Mesenchymal stem cell (in vitro differentiated cells and primary cell): ENCODE data around the gene NTRK2.

Source experiments
- DNase-seq: peaks from one replicate; pipeline ENCODE4 v3.0.0-alpha.2; 2013
- H2AFZ ChIP-seq: one replicate; pipeline ENCODE4 v1.6.1; 2013; ENCODE audit warnings: low read depth, mild to moderate bottlenecking, control low read depth, inconsistent platforms, low read length, moderate library complexity
- H2AK5ac ChIP-seq: 2 replicates; pipeline ENCODE4 v1.6.1; 2013; ENCODE audit warnings: low read length, moderate library complexity, mild to moderate bottlenecking, inconsistent platforms; ENCODE audit not compliant: severe bottlenecking
- H2BK120ac ChIP-seq: one replicate; pipeline ENCODE4 v1.6.1; 2013; ENCODE audit warnings: low read depth, mild to moderate bottlenecking, inconsistent platforms, low read length, moderate library complexity
- H2BK12ac ChIP-seq, 2 experiments: one replicate each; pipeline ENCODE4 v1.6.1; 2013; ENCODE audit warnings: inconsistent platforms in 2 of 2, low read length in 2 of 2, mild to moderate bottlenecking in 2 of 2, moderate library complexity in 2 of 2, control low read depth in 1 of 2
- H2BK15ac ChIP-seq: one replicate; pipeline ENCODE4 v1.6.1; 2013; ENCODE audit warnings: mild to moderate bottlenecking, low read depth, inconsistent platforms; ENCODE audit not compliant: poor library complexity, severe bottlenecking
- H2BK5ac ChIP-seq: 2 replicates; pipeline ENCODE4 v1.6.1; 2013; ENCODE audit warnings: low read depth, mild to moderate bottlenecking, low read length, control low read depth, inconsistent platforms; ENCODE audit not compliant: poor library complexity, severe bottlenecking
- H3K14ac ChIP-seq, 2 experiments: one replicate each; pipeline ENCODE4 v1.6.1; 2013; ENCODE audit warnings: inconsistent platforms in 2 of 2, low read length in 2 of 2, control low read depth in 1 of 2, mild to moderate bottlenecking in 1 of 2, moderate library complexity in 1 of 2
- H3K18ac ChIP-seq, 2 experiments: one replicate each; pipeline ENCODE4 v1.6.1; 2013; ENCODE audit warnings: inconsistent platforms in 2 of 2, low read length in 2 of 2, control low read depth in 1 of 2, low read depth in 1 of 2, mild to moderate bottlenecking in 1 of 2
- H3K23ac ChIP-seq, 2 experiments: one replicate each; pipeline ENCODE4 v1.6.1; 2013; ENCODE audit warnings: inconsistent platforms in 2 of 2, low read length in 2 of 2, mild to moderate bottlenecking in 2 of 2, moderate library complexity in 2 of 2, control low read depth in 1 of 2
- H3K27ac ChIP-seq: 2 replicates; pipeline ENCODE4 v1.5.1; 2013; ENCODE audit warnings: mild to moderate bottlenecking, moderate library complexity, low read length, control low read depth, inconsistent platforms; ENCODE audit not compliant: poor library complexity, severe bottlenecking
- H3K27me3 ChIP-seq, 2 experiments: 2 replicates each; pipeline versions ENCODE4 v1.6.1 to v1.7.0; 2013; ENCODE audit warnings: low read length in 2 of 2, mild to moderate bottlenecking in 2 of 2, moderate library complexity in 2 of 2, control low read depth in 1 of 2, inconsistent platforms in 1 of 2; ENCODE audit not compliant: control insufficient read depth in 1 of 2, insufficient read depth in 1 of 2
- H3K36me3 ChIP-seq, 2 experiments: 2 replicates each; pipeline versions ENCODE4 v1.6.1 to v1.7.0; 2013; ENCODE audit warnings: low read length in 2 of 2, control low read depth in 1 of 2, inconsistent platforms in 1 of 2, low read depth in 1 of 2, mild to moderate bottlenecking in 1 of 2; ENCODE audit not compliant: insufficient read depth in 2 of 2, control insufficient read depth in 1 of 2
- H3K4ac ChIP-seq, 2 experiments: one replicate each; pipeline ENCODE4 v1.6.1; 2013; ENCODE audit warnings: inconsistent platforms in 2 of 2, low read length in 2 of 2, mild to moderate bottlenecking in 2 of 2, moderate library complexity in 2 of 2, control low read depth in 1 of 2, low read depth in 1 of 2
- H3K4me1 ChIP-seq: 2 replicates; pipeline ENCODE4 v1.6.1; 2013; ENCODE audit warnings: low read depth, low read length, control low read depth; ENCODE audit not compliant: control insufficient read depth, insufficient read depth
- H3K4me2 ChIP-seq: 2 replicates; pipeline ENCODE4 v1.6.1; 2013; ENCODE audit warnings: low read length, mild to moderate bottlenecking, inconsistent platforms; ENCODE audit not compliant: poor library complexity, severe bottlenecking
- H3K4me3 ChIP-seq, 2 experiments: 2 replicates each; pipeline versions ENCODE4 v1.5.1 to v1.7.0; 2013; ENCODE audit warnings: low read length in 2 of 2, mild to moderate bottlenecking in 2 of 2, control low read depth in 1 of 2, low read depth in 1 of 2; ENCODE audit not compliant: insufficient read depth in 1 of 2
- H3K79me1 ChIP-seq: replicated peaks from 2 replicates; pipeline ENCODE4 v1.6.1; 2013; ENCODE audit warnings: mild to moderate bottlenecking, control low read depth, low read length, inconsistent platforms; ENCODE audit not compliant: poor library complexity, severe bottlenecking
- H3K9ac ChIP-seq: 2 replicates; pipeline ENCODE4 v1.7.0; 2013; ENCODE audit warnings: mild to moderate bottlenecking, low read length, moderate library complexity
- H3K9me3 ChIP-seq: 2 replicates; pipeline ENCODE4 v1.7.0; 2013; ENCODE audit warnings: mild to moderate bottlenecking, low read length; ENCODE audit not compliant: control insufficient read depth
- H4K8ac ChIP-seq: one replicate; pipeline ENCODE4 v1.6.1; 2013; ENCODE audit warnings: inconsistent platforms, mild to moderate bottlenecking, low read length, moderate library complexity
- H4K91ac ChIP-seq: one replicate; pipeline ENCODE4 v1.6.1; 2013; ENCODE audit warnings: mild to moderate bottlenecking, low read length, inconsistent platforms
- WGBS: methylation state at CpG from one replicate; pipeline ENCODE4 v1.1.7; 2013; ENCODE audit warnings: mixed read lengths; 5-methylcytosine and 5-hydroxymethylcytosine counted together

The NTRK2 gene

DNA sequence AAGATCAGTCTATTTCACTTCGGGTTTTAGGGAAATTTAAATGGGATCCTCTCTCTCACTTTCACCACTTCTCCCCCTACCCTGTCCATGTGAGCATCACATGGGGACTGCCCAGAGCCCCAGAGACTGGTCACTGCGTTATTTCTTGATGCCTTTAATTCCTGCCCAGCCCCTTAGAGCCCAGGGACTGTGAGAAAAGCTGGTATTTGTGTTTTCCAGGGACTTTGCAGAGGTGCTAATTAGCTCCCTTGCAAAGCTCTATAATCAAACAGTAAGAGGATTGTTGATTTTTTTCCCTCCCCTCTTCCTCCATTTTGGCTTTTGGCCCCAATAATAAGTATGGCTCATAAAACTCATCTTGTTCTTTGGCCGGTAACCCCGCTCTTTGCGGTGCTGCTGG is 35.6 kb downstream of the NTRK2 start:
- H3K4ac ChIP-seq, result no peak overlapping the region
- H3K4me1 ChIP-seq, result no peaks in the 10 kb centered on the region
- WGBS, result 83% methylated on average over 4 of the region's 5 CpGs
- no peak overlapping the region for H3K4me3 ChIP-seq
- no peak overlapping the region for H3K9ac ChIP-seq
- no peak overlapping the region for H4K91ac ChIP-seq
- H3K4me2 ChIP-seq, result no peak overlapping the region
- H4K8ac ChIP-seq, result no peak overlapping the region
- no peak overlapping the region for H2BK5ac ChIP-seq
- H2AK5ac ChIP-seq, result no peak overlapping the region
- no peak overlapping the region for H3K18ac ChIP-seq
- no peak overlapping the region for H2BK12ac ChIP-seq
- no peaks in the 10 kb centered on the region for H3K36me3 ChIP-seq
- no peak overlapping the region for H2BK15ac ChIP-seq
- no peak overlapping the region for H2AFZ ChIP-seq
- H3K14ac ChIP-seq, result no peak overlapping the region
- no peak overlapping the region for H2BK120ac ChIP-seq
- H3K27ac ChIP-seq, result no peak overlapping the region
- H3K79me1 ChIP-seq, result no peaks in the 10 kb centered on the region
- peaks cover 0 to 20% of the 10 kb centered on the region in 2 experiments for H3K27me3 ChIP-seq
- no peak overlapping the region for H3K23ac ChIP-seq
- no peaks in the 10 kb centered on the region for H3K9me3 ChIP-seq
- DNase-seq, result no peak

DNA sequence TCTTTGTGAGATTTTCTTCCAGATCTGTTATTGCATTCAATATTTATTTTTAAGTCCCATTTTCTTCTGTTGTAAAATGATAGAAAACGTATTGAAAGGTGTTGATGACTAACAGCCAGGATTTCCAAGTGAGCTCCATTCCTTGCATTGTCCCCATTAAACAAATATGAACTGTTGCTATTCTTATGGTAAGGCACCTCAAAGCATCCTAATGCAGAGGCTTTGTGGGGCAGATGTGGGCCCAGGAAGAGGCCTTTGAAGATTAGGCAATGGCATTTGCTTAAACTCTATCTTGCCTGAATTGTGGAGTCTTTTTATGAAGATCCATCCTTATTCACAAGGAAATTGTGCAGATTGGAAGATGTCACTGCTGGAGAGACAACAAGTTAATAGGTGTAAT is 38.9 kb downstream of the NTRK2 start:
- Histone ChIP-seq H3K4me3 (no peak overlapping the region), H3K27me3 (peaks cover 0 to 12% of the 10 kb centered on the region in 2 experiments), H2BK12ac (no peak overlapping the region), H3K4ac (no peak overlapping the region), H4K91ac (no peak overlapping the region), H3K36me3 (no peaks in the 10 kb centered on the region), H3K9ac (no peak overlapping the region), H3K18ac (no peak overlapping the region), H3K9me3 (no peaks in the 10 kb centered on the region), H3K23ac (no peak overlapping the region), H2BK15ac (no peak overlapping the region), H3K27ac (no peak overlapping the region), H3K4me2 (no peak overlapping the region), H2BK5ac (no peak overlapping the region), H2AK5ac (no peak overlapping the region), H3K4me1 (no peaks in the 10 kb centered on the region), H2AFZ (no peak overlapping the region), H3K14ac (no peak overlapping the region), H4K8ac (no peak overlapping the region), H3K79me1 (no peaks in the 10 kb centered on the region), H2BK120ac (no peak overlapping the region)
- 80% methylated on average over 1 of the region's 1 CpG for WGBS
- no peak for DNase-seq

DNA sequence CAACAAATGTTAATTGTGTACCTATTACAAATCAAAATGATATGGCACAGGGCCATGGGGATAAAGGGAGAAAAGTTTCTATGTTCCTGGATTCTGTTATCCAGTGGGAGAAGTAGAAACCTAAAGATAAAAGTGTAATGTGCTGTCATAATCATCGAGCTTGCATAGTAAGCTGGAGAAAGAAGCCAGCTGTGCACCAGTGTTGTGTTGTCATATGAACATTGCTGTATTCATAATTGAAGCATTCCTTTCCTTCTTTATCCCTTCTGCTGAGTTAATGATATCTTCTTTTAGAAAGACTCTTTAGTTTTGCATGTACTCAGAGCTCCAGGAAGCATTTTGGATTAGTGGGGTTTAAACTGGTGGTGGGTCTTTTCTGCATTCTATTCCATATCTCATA is 39.5 kb downstream of the NTRK2 start:
- Histone ChIP-seq H3K14ac (no peak overlapping the region), H2BK15ac (no peak overlapping the region), H2BK12ac (no peak overlapping the region), H3K4ac (no peak overlapping the region), H3K23ac (no peak overlapping the region), H2AFZ (no peak overlapping the region), H4K91ac (no peak overlapping the region), H3K27ac (no peak overlapping the region), H3K18ac (no peak overlapping the region), H3K27me3 (peaks cover 0 to 12% of the 10 kb centered on the region in 2 experiments), H3K79me1 (no peaks in the 10 kb centered on the region), H2AK5ac (no peak overlapping the region), H3K4me1 (no peaks in the 10 kb centered on the region), H3K36me3 (no peaks in the 10 kb centered on the region), H4K8ac (no peak overlapping the region), H2BK120ac (no peak overlapping the region), H3K4me3 (no peak overlapping the region), H3K9ac (no peak overlapping the region), H3K4me2 (no peak overlapping the region), H2BK5ac (no peak overlapping the region), H3K9me3 (no peaks in the 10 kb centered on the region)
- no peak for DNase-seq
- no CpG with 5 or more reads among the region's 1 CpG for WGBS

DNA sequence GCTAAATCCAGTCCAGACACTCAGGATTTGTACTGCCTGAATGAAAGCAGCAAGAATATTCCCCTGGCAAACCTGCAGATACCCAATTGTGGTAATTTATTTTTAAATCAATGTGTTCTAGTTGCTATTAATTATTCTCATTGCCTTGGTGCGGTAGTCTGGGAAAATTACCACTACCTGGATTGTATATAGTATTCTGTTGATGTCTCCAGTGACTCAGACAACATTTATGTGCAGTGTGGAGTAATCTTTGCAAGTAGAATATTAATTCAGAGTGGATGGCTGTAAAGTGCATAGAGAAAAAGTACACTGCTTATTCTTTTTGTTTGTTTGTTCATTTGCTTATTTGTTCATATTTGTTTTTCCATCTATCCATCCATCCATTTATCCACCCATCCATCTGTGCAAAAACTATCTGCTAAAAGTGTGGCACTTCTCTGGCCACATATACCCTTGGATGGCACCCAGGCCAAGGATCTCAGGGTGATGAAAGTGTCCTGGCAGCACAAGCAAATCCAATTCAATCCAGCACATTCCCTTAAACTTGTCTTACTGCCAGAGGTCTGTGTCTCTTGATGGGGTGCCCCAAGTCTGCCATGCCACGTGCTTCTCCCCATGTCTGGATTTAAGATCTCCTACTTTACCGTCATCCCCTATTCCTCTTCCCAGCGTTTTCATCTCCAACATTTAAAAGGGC is 41.3 kb downstream of the NTRK2 start:
- no peaks in the 10 kb centered on the region for H3K79me1 ChIP-seq
- no peaks in the 10 kb centered on the region for H3K36me3 ChIP-seq
- H3K27me3 ChIP-seq, result peaks cover 0 to 6% of the 10 kb centered on the region in 2 experiments
- H3K4ac ChIP-seq, result no peak overlapping the region
- H3K4me1 ChIP-seq, result no peaks in the 10 kb centered on the region
- H3K23ac ChIP-seq, result no peak overlapping the region
- no peak overlapping the region for H2BK120ac ChIP-seq
- no peak overlapping the region for H3K9ac ChIP-seq
- no peaks in the 10 kb centered on the region for H3K9me3 ChIP-seq
- 88% methylated on average over 2 of the region's 4 CpGs for WGBS
- no peak overlapping the region for H2AK5ac ChIP-seq
- no peak overlapping the region for H3K27ac ChIP-seq
- no peak overlapping the region for H2BK5ac ChIP-seq
- H2BK12ac ChIP-seq, result no peak overlapping the region
- no peak overlapping the region for H2AFZ ChIP-seq
- H3K4me2 ChIP-seq, result no peak overlapping the region
- no peak overlapping the region for H3K14ac ChIP-seq
- no peak overlapping the region for H4K91ac ChIP-seq
- no peak overlapping the region for H3K18ac ChIP-seq
- no peak overlapping the region for H2BK15ac ChIP-seq
- H3K4me3 ChIP-seq, result no peak overlapping the region
- H4K8ac ChIP-seq, result no peak overlapping the region
- DNase-seq, result no peak
